ENCODE data around the gene EDIL3. TPM values are rescaled to one million over a fixed set of nuclear protein-coding genes. Genes with fewer than 3 reads are reported as not detected.

EDIL3 gene
- total and polyA plus RNA-seq, 2 of the 8 experiments (the other 6 are each of a cell fraction or from before 2014, with no cell fraction given), result 14.7 to 47.2 TPM

GRCh38 chr5:83919071-83920041, 465.3 kb downstream of the EDIL3 start:
- peaks cover 0 to 2% of the 10 kb centered on the region in 2 experiments; a peak in 1 of 4 replicates for H3K9me3 ChIP-seq (ENCODE audit: insufficient read depth in 2 of 2, low read depth in 1 of 2, low read length in 1 of 2)
- H3K4me1 ChIP-seq (replicated peaks in 1 of 4; ENCODE audit: control insufficient read depth in 3 of 4, insufficient read depth in 4 of 4, low read length in 3 of 4), result peaks cover 0 to 3% (median 0%) of the 10 kb centered on the region in 4 experiments; a peak in 1 of 7 replicates
- DNase-seq (ENCODE audit: low read depth in 1 of 2, low spot score in 2 of 2), result no peak
- H2BK12ac ChIP-seq (ENCODE audit: low read depth, low read length), result no peak overlapping the region
- H3K4ac ChIP-seq (replicated peaks; ENCODE audit: insufficient read length, low read depth, low read length), result no peak overlapping the region
- no peak for FAIRE-seq
- no peaks in the 10 kb centered on the region for H4K20me1 ChIP-seq (replicated peaks in 1 of 2; ENCODE audit: control insufficient read depth in 1 of 2, insufficient read depth in 2 of 2, low read length in 2 of 2)
- no peaks in the 10 kb centered on the region for H3K36me3 ChIP-seq (ENCODE audit: control insufficient read depth in 2 of 4, insufficient read depth in 4 of 4, low read length in 3 of 4)
- H3K18ac ChIP-seq (ENCODE audit: extremely low read depth, low read length), result no peak overlapping the region
- H3K4me2 ChIP-seq (ENCODE audit: insufficient read depth in 1 of 2, low read depth in 2 of 2, low read length in 2 of 2), result no peak overlapping the region
- peak overlapping the region; percentile 38; the same call in 1 of the 2 replicates for H2AFZ ChIP-seq (ENCODE audit: low read length)
- no peak overlapping the region for H3K9ac ChIP-seq (replicated peaks in 1 of 4; ENCODE audit: extremely low read depth in 1 of 4, low read depth in 3 of 4, low read length in 3 of 4)
- no peaks in the 10 kb centered on the region for H3K79me2 ChIP-seq (ENCODE audit: control insufficient read depth in 1 of 2, insufficient read depth in 2 of 2, low read length in 2 of 2)
- H3K4me3 ChIP-seq (ENCODE audit: extremely low read depth in 1 of 4, insufficient read depth in 2 of 4, low read depth in 3 of 4, low read length in 4 of 4), result no peak overlapping the region
- H3K27ac ChIP-seq (ENCODE audit: low read depth, low read length), result no peak overlapping the region
- no peak overlapping the region for H2BK120ac ChIP-seq (replicated peaks; ENCODE audit: low read depth, low read length)
- no peak overlapping the region for H2BK5ac ChIP-seq (ENCODE audit: low read depth, low read length)
- no peak overlapping the region for H2AK5ac ChIP-seq (ENCODE audit: low read depth, low read length)
- H3K79me1 ChIP-seq (ENCODE audit: low read depth, low read length), result no peaks in the 10 kb centered on the region
- H2BK20ac ChIP-seq (ENCODE audit: low read length), result no peak overlapping the region
- no peak overlapping the region for H4K91ac ChIP-seq (replicated peaks; ENCODE audit: insufficient read length, low read length)
- H3K23ac ChIP-seq (ENCODE audit: insufficient read length), result no peak overlapping the region
- H3K27me3 ChIP-seq (replicated peaks in 1 of 4; ENCODE audit: control insufficient read depth in 3 of 4, extremely low read depth in 1 of 4, insufficient read depth in 3 of 4, low read length in 3 of 4), result no peaks in the 10 kb centered on the region
- no peak overlapping the region for H2BK15ac ChIP-seq (ENCODE audit: low read length)
- ChIA-PET CTCF (ENCODE audit: partially characterized antibody) (interaction anchor here (0.7 to 1.3 kb wide), 2 partner anchors 8 to 135 kb away, joined by 3 read pairs; no protein-coding TSS in a partner anchor), POLR2A (ENCODE audit: partially characterized antibody) (no interaction called here)
- no peak overlapping the region for H3K56ac ChIP-seq (replicated peaks; ENCODE audit: insufficient read length, low read depth, low read length)
- 87% methylated on average over 4 of the region's 4 CpGs; no CpG with 5 or more reads in 1 of the 2 experiments for WGBS, 2 experiments (ENCODE audit: extremely low coverage in 1 of 2, insufficient coverage in 1 of 2, insufficient read length in 1 of 2, insufficient replicate concordance in 2 of 2, low coverage in 1 of 2, low lambda C conversion rate in 2 of 2, missing lambda C conversion rate in 1 of 2)
- H4K8ac ChIP-seq (ENCODE audit: extremely low read depth, insufficient read depth, low read length), result no peak overlapping the region
- no peak overlapping the region for H4K5ac ChIP-seq (ENCODE audit: insufficient read length, low read depth, low read length)
- no peak overlapping the region for H3K14ac ChIP-seq (ENCODE audit: insufficient read length)
- H3K23me2 ChIP-seq (ENCODE audit: low read depth, low read length), result no peaks in the 10 kb centered on the region
- TF ChIP-seq TBP (IDR thresholded peaks at IDR 0.05; ENCODE audit: low read depth, low read length) (no peak), RNF2 (IDR thresholded peaks at IDR 0.05; ENCODE audit: borderline replicate concordance, low read depth, low read length, missing control alignments, poor library complexity, severe bottlenecking) (no peak), EZH2 (IDR thresholded peaks at IDR 0.05; ENCODE audit: low read depth, low read length, severe bottlenecking) (no peak), MAX (IDR thresholded peaks at IDR 0.05) (no peak), RXRA (IDR thresholded peaks at IDR 0.05; ENCODE audit: insufficient read depth, low read depth, low read length) (no peak), BACH1 (IDR thresholded peaks at IDR 0.05; ENCODE audit: low read length) (no peak), HDAC2 (IDR thresholded peaks at IDR 0.05; ENCODE audit: borderline replicate concordance in 1 of 2, low read depth in 2 of 2, low read length in 2 of 2) (no peak), BCL11A (IDR thresholded peaks at IDR 0.05; ENCODE audit: low read depth in 2 of 2, low read length in 2 of 2) (no peak), SUZ12 (IDR thresholded peaks at IDR 0.05; ENCODE audit: low read length) (no peak), TAF7 (optimal IDR thresholded peaks at IDR 0.05; ENCODE audit: borderline replicate concordance, low read depth, low read length) (no peak)

Data from H1 (cell line).